Measurements from ENCODE around the gene NEAT1.

Gene NEAT1

DNA sequence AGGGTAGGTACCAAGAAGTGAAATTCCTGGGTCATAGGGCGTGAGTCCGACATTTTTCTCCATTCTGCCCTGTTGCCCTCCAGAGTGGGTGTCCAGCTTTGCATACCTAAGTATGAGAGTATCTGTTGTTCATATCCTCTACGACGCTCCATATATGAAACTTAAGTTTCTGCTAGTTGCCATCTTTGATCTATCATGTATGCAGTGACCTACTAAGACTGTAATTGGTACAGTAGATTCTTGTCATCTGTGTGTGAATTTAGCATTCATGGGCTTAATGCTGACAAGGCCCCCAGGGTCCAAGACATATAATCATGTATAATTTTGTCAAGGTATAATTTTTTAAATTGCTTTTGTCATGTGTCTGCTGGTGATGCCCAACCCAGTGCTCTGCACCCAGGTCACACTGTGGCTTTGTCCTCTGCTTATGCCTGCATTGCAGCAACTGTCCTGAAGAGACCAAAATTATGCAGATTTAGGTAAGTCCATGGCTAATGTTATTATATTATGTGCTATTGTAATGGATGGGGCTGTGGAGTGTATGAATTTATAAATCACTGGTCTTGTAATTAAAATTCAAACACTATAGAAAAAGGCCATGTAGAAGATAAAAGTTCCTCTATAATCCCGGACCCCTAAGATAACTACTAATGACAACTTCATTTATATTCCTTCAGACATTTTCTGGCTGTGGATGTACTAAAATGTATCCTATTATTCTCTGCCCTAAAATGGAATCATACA is 12.2 kb downstream of the NEAT1 start:
- H3K36me3 ChIP-seq (replicated peaks in 1 of 2; ENCODE audit: control insufficient read depth in 2 of 2, insufficient read depth in 2 of 2, low read length in 2 of 2), result peaks cover 3 to 99% of the 10 kb centered on the region in 2 donors
- WGBS, 2 donors (ENCODE audit: extremely low coverage in 2 of 2, insufficient read length in 2 of 2, insufficient replicate concordance in 1 of 2), result no CpG with 5 or more reads among the region's 5 CpGs
- no peak overlapping the region for H4K8ac ChIP-seq (ENCODE audit: low read depth, low read length)

DNA sequence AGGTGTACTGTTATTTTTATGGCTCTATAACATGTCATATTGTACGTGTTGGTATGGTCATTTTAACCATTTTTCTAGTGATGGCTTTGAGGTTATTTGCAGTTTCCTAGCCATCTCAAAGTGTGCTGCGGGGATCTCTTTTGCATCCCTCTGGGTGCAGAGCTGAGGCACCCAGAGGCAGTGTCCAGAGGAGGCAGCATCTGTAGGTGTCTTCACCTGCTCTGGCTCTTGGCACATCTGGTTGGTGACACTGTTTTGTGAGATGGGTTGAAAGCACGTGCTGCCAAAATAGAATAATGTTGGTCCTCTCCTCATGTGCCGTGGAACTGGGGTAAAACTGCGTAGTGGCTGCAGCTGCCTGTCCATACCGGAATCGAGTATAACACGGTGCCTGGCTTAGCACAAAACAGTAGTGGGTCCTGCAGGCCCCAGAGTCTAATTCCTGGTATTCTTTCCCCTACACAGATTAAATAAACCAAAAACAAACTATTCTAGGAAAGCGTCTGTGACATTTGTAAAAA is 12.9 kb downstream of the NEAT1 start:
- H3K14ac ChIP-seq (ENCODE audit: low read length), result no peak overlapping the region
- H3K36me3 ChIP-seq (replicated peaks in 1 of 2; ENCODE audit: control insufficient read depth in 2 of 2, insufficient read depth in 2 of 2, low read length in 2 of 2), result peaks cover 3 to 98% of the 10 kb centered on the region in 2 donors
- H3K79me1 ChIP-seq (ENCODE audit: low read depth, low read length), result peaks cover 2% of the 10 kb centered on the region
- no peak overlapping the region for H2BK5ac ChIP-seq (ENCODE audit: low read length)
- H3K9ac ChIP-seq (ENCODE audit: low read depth, low read length, poor library complexity), result no peak overlapping the region
- H3K4me3 ChIP-seq (ENCODE audit: low read length in 2 of 2), result no peak overlapping the region
- H3K23ac ChIP-seq (ENCODE audit: low read depth, low read length, poor library complexity), result no peak overlapping the region
- no peak overlapping the region for H2BK120ac ChIP-seq (ENCODE audit: low read depth, low read length)
- no peak overlapping the region for H2AFZ ChIP-seq (ENCODE audit: low read length)
- H4K8ac ChIP-seq (ENCODE audit: low read depth, low read length), result no peak overlapping the region
- no peak overlapping the region for H3K4ac ChIP-seq (ENCODE audit: low read length)
- no peak overlapping the region for H3K4me2 ChIP-seq (ENCODE audit: insufficient read depth, low read length, poor library complexity, severe bottlenecking)
- peaks cover 0 to 4% of the 10 kb centered on the region in 2 donors for H3K9me3 ChIP-seq (replicated peaks in 1 of 2; ENCODE audit: control insufficient read depth in 2 of 2, insufficient read depth in 1 of 2, low read depth in 1 of 2, low read length in 2 of 2)
- no CpG with 5 or more reads among the region's 9 CpGs for WGBS, 2 donors (ENCODE audit: extremely low coverage in 2 of 2, insufficient read length in 2 of 2, insufficient replicate concordance in 1 of 2)
- H3K18ac ChIP-seq (ENCODE audit: low read length), result no peak overlapping the region
- H3K27me3 ChIP-seq (ENCODE audit: control insufficient read depth in 3 of 3, insufficient read depth in 3 of 3, low read depth in 1 of 3, low read length in 3 of 3), result no peaks in the 10 kb centered on the region
- no peak overlapping the region for H2BK15ac ChIP-seq (ENCODE audit: low read length)
- peaks cover 0 to 8% of the 10 kb centered on the region in 2 donors for H3K4me1 ChIP-seq (ENCODE audit: control insufficient read depth in 2 of 2, insufficient read depth in 1 of 2, low read depth in 1 of 2, low read length in 2 of 2)
- H2BK12ac ChIP-seq (ENCODE audit: low read length), result no peak overlapping the region
- no peak overlapping the region for H3K27ac ChIP-seq (replicated peaks; ENCODE audit: low read length)
- H4K91ac ChIP-seq (ENCODE audit: low read depth, low read length, poor library complexity), result no peak overlapping the region
- H2AK5ac ChIP-seq (ENCODE audit: low read depth, low read length), result no peak overlapping the region
- DNase-seq (ENCODE audit: low spot score), result no peak

More for the DNA sequence above, 12.2 kb downstream of the NEAT1 start:
- H2BK120ac ChIP-seq (ENCODE audit: low read depth, low read length), result no peak overlapping the region
- peaks cover 2% of the 10 kb centered on the region for H3K79me1 ChIP-seq (ENCODE audit: low read depth, low read length)
- DNase-seq (ENCODE audit: low spot score), result no peak
- H4K91ac ChIP-seq (ENCODE audit: low read depth, low read length, poor library complexity), result no peak overlapping the region
- no peak overlapping the region for H2BK15ac ChIP-seq (ENCODE audit: low read length)
- H3K4me1 ChIP-seq (ENCODE audit: control insufficient read depth in 2 of 2, insufficient read depth in 1 of 2, low read depth in 1 of 2, low read length in 2 of 2), result peaks cover 1 to 12% of the 10 kb centered on the region in 2 donors
- no peaks in the 10 kb centered on the region for H3K27me3 ChIP-seq (ENCODE audit: control insufficient read depth in 3 of 3, insufficient read depth in 3 of 3, low read depth in 1 of 3, low read length in 3 of 3)
- H2AK5ac ChIP-seq (ENCODE audit: low read depth, low read length), result no peak overlapping the region
- no peak overlapping the region for H3K18ac ChIP-seq (ENCODE audit: low read length)
- no peak overlapping the region for H3K23ac ChIP-seq (ENCODE audit: low read depth, low read length, poor library complexity)
- H3K14ac ChIP-seq (ENCODE audit: low read length), result no peak overlapping the region
- H3K27ac ChIP-seq (replicated peaks; ENCODE audit: low read length), result no peak overlapping the region
- no peak overlapping the region for H2BK5ac ChIP-seq (ENCODE audit: low read length)
- no peak overlapping the region for H3K4me3 ChIP-seq (ENCODE audit: low read length in 2 of 2)
- no peak overlapping the region for H2AFZ ChIP-seq (ENCODE audit: low read length)
- H3K9me3 ChIP-seq (replicated peaks in 1 of 2; ENCODE audit: control insufficient read depth in 2 of 2, insufficient read depth in 1 of 2, low read depth in 1 of 2, low read length in 2 of 2), result peaks cover 0 to 4% of the 10 kb centered on the region in 2 donors
- no peak overlapping the region for H3K4ac ChIP-seq (ENCODE audit: low read length)
- no peak overlapping the region for H3K4me2 ChIP-seq (ENCODE audit: insufficient read depth, low read length, poor library complexity, severe bottlenecking)
- no peak overlapping the region for H2BK12ac ChIP-seq (ENCODE audit: low read length)
- H3K9ac ChIP-seq (ENCODE audit: low read depth, low read length, poor library complexity), result no peak overlapping the region

GRCh38 chr11:65435981-65436411 is 13.4 kb downstream of the NEAT1 start:
- Histone ChIP-seq H3K4ac (ENCODE audit: low read length) (no peak overlapping the region), H3K4me3 (ENCODE audit: low read length in 2 of 2) (no peak overlapping the region), H3K27me3 (ENCODE audit: control insufficient read depth in 3 of 3, insufficient read depth in 3 of 3, low read depth in 1 of 3, low read length in 3 of 3) (no peaks in the 10 kb centered on the region), H3K18ac (ENCODE audit: low read length) (no peak overlapping the region), H4K91ac (ENCODE audit: low read depth, low read length, poor library complexity) (no peak overlapping the region), H3K36me3 (replicated peaks in 1 of 2; ENCODE audit: control insufficient read depth in 2 of 2, insufficient read depth in 2 of 2, low read length in 2 of 2) (peaks cover 3 to 98% of the 10 kb centered on the region in 2 donors), H3K27ac (replicated peaks; ENCODE audit: low read length) (no peak overlapping the region), H2BK120ac (ENCODE audit: low read depth, low read length) (no peak overlapping the region), H2BK15ac (ENCODE audit: low read length) (no peak overlapping the region), H3K9ac (ENCODE audit: low read depth, low read length, poor library complexity) (no peak overlapping the region), H3K4me2 (ENCODE audit: insufficient read depth, low read length, poor library complexity, severe bottlenecking) (no peak overlapping the region), H2AFZ (ENCODE audit: low read length) (no peak overlapping the region), H3K14ac (ENCODE audit: low read length) (no peak overlapping the region), H3K79me1 (ENCODE audit: low read depth, low read length) (peaks cover 2% of the 10 kb centered on the region), H2AK5ac (ENCODE audit: low read depth, low read length) (peak overlapping the region; percentile 33), H3K9me3 (replicated peaks in 1 of 2; ENCODE audit: control insufficient read depth in 2 of 2, insufficient read depth in 1 of 2, low read depth in 1 of 2, low read length in 2 of 2) (peaks cover 0 to 4% of the 10 kb centered on the region in 2 donors), H3K4me1 (ENCODE audit: control insufficient read depth in 2 of 2, insufficient read depth in 1 of 2, low read depth in 1 of 2, low read length in 2 of 2) (peaks cover 0 to 5% of the 10 kb centered on the region in 2 donors), H2BK5ac (ENCODE audit: low read length) (no peak overlapping the region), H3K23ac (ENCODE audit: low read depth, low read length, poor library complexity) (no peak overlapping the region), H2BK12ac (ENCODE audit: low read length) (no peak overlapping the region), H4K8ac (ENCODE audit: low read depth, low read length) (no peak overlapping the region)
- no peak for DNase-seq (ENCODE audit: low spot score)
- WGBS, 2 donors (ENCODE audit: extremely low coverage in 2 of 2, insufficient read length in 2 of 2, insufficient replicate concordance in 1 of 2), result no CpG with 5 or more reads among the region's 8 CpGs

- H3K27ac ChIP-seq (replicated peaks; ENCODE audit: low read length), result no peak overlapping the region
- no peak overlapping the region for H2BK12ac ChIP-seq (ENCODE audit: low read length)
- no peak overlapping the region for H3K9ac ChIP-seq (ENCODE audit: low read depth, low read length, poor library complexity)
- no peak overlapping the region for H3K4me3 ChIP-seq (ENCODE audit: low read length in 2 of 2)
- H3K4ac ChIP-seq (ENCODE audit: low read length), result no peak overlapping the region
- no peak overlapping the region for H4K91ac ChIP-seq (ENCODE audit: low read depth, low read length, poor library complexity)
- no peak for DNase-seq (ENCODE audit: low spot score)
- no peak overlapping the region for H2BK120ac ChIP-seq (ENCODE audit: low read depth, low read length)
- H3K23ac ChIP-seq (ENCODE audit: low read depth, low read length, poor library complexity), result no peak overlapping the region
- H4K8ac ChIP-seq (ENCODE audit: low read depth, low read length), result no peak overlapping the region
- peaks cover 3 to 98% of the 10 kb centered on the region in 2 donors for H3K36me3 ChIP-seq (replicated peaks in 1 of 2; ENCODE audit: control insufficient read depth in 2 of 2, insufficient read depth in 2 of 2, low read length in 2 of 2)
- H2AK5ac ChIP-seq (ENCODE audit: low read depth, low read length), result no peak overlapping the region
- H2AFZ ChIP-seq (ENCODE audit: low read length), result no peak overlapping the region
- H3K14ac ChIP-seq (ENCODE audit: low read length), result no peak overlapping the region
- no CpG with 5 or more reads among the region's 5 CpGs for WGBS, 2 donors (ENCODE audit: extremely low coverage in 2 of 2, insufficient read length in 2 of 2, insufficient replicate concordance in 1 of 2)
- H3K9me3 ChIP-seq (replicated peaks in 1 of 2; ENCODE audit: control insufficient read depth in 2 of 2, insufficient read depth in 1 of 2, low read depth in 1 of 2, low read length in 2 of 2), result peaks cover 0 to 4% of the 10 kb centered on the region in 2 donors
- H3K4me1 ChIP-seq (ENCODE audit: control insufficient read depth in 2 of 2, insufficient read depth in 1 of 2, low read depth in 1 of 2, low read length in 2 of 2), result peaks cover 0 to 5% of the 10 kb centered on the region in 2 donors
- no peak overlapping the region for H2BK15ac ChIP-seq (ENCODE audit: low read length)
- no peak overlapping the region for H2BK5ac ChIP-seq (ENCODE audit: low read length)
- no peak overlapping the region for H3K4me2 ChIP-seq (ENCODE audit: insufficient read depth, low read length, poor library complexity, severe bottlenecking)
- peaks cover 3% of the 10 kb centered on the region for H3K79me1 ChIP-seq (ENCODE audit: low read depth, low read length)
- H3K18ac ChIP-seq (ENCODE audit: low read length), result no peak overlapping the region
- H3K27me3 ChIP-seq (ENCODE audit: control insufficient read depth in 3 of 3, insufficient read depth in 3 of 3, low read depth in 1 of 3, low read length in 3 of 3), result no peaks in the 10 kb centered on the region
Observed at GRCh38 chr11:65436412-65437032, 13.9 kb downstream of the NEAT1 start.

Measured in neuronal stem cell (in vitro differentiated cells).